Frontal cortex (tissue), 4 donors: ENCODE results near the gene MLLT3. TPM values are rescaled to one million over a fixed set of nuclear protein-coding genes. Genes with fewer than 3 reads are reported as not detected.
A peak's percentile ranks its signal among the peaks of the same experiment; 100 is the strongest.

Experiments used
- DNase-seq, 2 donors: peaks; one replicate each; pipeline ENCODE4 v3.0.0; 2012; ENCODE audit warnings: low spot score in 2 of 2
- FAIRE-seq: peaks from 2 replicates; lab custom pipeline; 2012; peaks lifted over from hg19 to GRCh38; lab: Jason Lieb, UNC
- small RNA-seq: library from RNA; depleted of rRNA; stranded (forward); fragments of <200 nt; gene quantifications from one replicate; pipeline ENCODE3, GENCODE V24; 2014
- total RNA-seq: library from RNA; depleted of rRNA; stranded (reverse); fragments of >200 nt; gene quantifications from one replicate; pipeline ENCODE4 v1.2.3, GENCODE V29; 2014
- donor health status: control.
- donor health status: control.
- donor health status: control.

Gene MLLT3
- total RNA-seq, 1 donor from 2014 or later: 125 TPM

DNA sequence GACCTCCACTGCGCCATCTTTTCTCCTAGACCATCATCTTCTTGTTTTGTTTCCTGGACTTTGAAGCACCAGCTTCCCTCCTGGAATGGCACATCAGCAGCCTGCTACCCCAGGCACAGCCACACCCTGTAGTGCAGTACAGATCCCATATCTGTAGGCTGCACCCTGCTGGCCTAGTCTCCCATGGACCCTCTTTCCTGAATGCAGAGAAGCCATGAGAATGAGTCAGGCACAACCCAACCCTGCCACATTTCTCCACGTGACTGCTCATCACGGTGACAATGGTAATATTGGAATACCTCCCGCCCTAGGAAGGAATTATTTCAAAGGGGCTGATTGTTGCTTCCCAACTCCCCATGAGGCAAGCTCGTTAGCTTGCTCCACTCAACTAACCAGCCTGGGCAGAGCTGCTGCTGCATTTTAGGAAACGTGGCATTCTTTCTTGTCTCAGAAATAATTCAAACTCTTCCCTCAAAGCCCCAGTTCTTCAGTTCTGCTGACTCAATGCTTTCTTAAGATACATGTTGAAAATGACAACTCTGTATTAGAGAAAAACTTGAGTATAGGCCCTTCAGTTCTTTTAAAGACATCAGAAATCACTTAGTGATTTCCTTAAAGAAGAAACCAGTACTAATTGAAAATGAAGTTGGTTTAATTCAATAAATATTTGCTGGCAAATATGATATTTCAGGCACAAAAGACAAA lies 328.1 kb downstream of the MLLT3 start:
- FAIRE-seq (no peak), DNase-seq (no peak)

DNA sequence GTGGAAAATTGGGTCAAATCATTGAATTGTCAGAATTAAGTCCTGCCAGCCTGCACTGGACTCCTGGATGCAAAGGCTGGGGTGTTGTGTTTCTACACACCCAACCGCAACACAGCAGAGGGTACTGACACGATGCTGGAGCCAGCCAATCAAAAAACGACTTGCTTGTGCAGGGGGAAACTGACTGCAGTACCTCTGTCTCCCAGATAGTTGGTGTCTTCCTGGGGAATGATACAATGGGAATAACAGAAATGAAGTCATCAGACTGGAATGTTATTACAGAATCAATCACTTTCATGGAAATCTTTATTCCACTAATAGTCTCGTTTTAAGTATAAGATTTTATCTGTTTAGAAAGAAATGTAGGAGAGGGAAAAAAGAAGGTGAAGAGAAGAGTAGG lies 330.3 kb downstream of the MLLT3 start:
- DNase-seq (no peak), FAIRE-seq (no peak)

Small RNA genes lying within 50 kb of the gene (small RNA-seq; reads per million reads assigned to genes)
- gene MIR4473 (2.2 reads per million, percentile 83 among the genes with 10 or more reads in this experiment), gene MIR4474 (0.10 reads per million), gene RNU4-26P (not detected)

Other genes starting within 250 kb of the MLLT3 start
- 237 TPM for gene FOCAD, start 61.8 kb upstream of the MLLT3 start, total RNA-seq